K562 (cell line): Measurements from ENCODE around the gene BTN3A1. TPM values are rescaled to one million over a fixed set of nuclear protein-coding genes. Genes with fewer than 3 reads are reported as not detected.

Source experiments
- ATAC-seq: fragments of 200-7000 bp; cut with Tn5 transposase; 3 replicates; pipeline ENCODE4 v1.9.1; 2020; ENCODE audit warnings: moderate library complexity
- BruUV-seq: library from RNA; stranded (reverse); fragments of 400-500 nt; replicated peaks from 2 replicates; lab custom pipeline; 2021; lab: Mats Ljungman, UMichigan
- CTCF ChIA-PET: fragments of 300-600 bp; formaldehyde crosslinking; extraction: SDS; loops from one replicate; lab custom pipeline; 2021; ENCODE audit warnings: low intra/inter-chr PET ratio; lab: Yijun Ruan, JAX
- POLR2A ChIA-PET: fragments of 300-600, 350-650 bp; sonication (Branson Sonifier 250); formaldehyde crosslinking; extraction: SDS; loops from one replicate; lab custom pipeline; 2021; ENCODE audit warnings: antibody characterized with exemption, inconsistent platforms; lab: Yijun Ruan, JAX
- DNase-seq, 4 experiments: peaks; one replicate each; pipeline versions ENCODE4 v3.0.0 to v3.0.0-alpha.2; 2011 to 2018; ENCODE audit warnings: low spot score in 3 of 4, mixed read lengths in 3 of 4; ENCODE audit errors: extremely low read depth in 1 of 4
- FAIRE-seq: peaks from 2 replicates; lab custom pipeline; 2011; peaks lifted over from hg19 to GRCh38; lab: Jason Lieb, UNC
- H2AFZ ChIP-seq: 2 replicates; pipeline ENCODE4 v1.6.0; 2011; ENCODE audit warnings: low read depth, low read length, control low read depth, inconsistent platforms
- H3K27ac ChIP-seq: fragments of 200-600 bp; 3 replicates; pipeline ENCODE4 v1.8.0; 2011; ENCODE audit warnings: low read depth, mild to moderate bottlenecking, control low read depth, inconsistent platforms, low read length, moderate library complexity, mixed read lengths; ENCODE audit errors: extremely low read depth
- H3K27me3 ChIP-seq, 2 experiments: fragments of 300-600 bp in 1 of 2; 2 replicates in 1 of 2; 3 replicates in 1 of 2; pipeline versions ENCODE4 v1.6.0 to v1.8.0; 2011; ENCODE audit warnings: inconsistent platforms in 2 of 2, low read length in 2 of 2, mild to moderate bottlenecking in 1 of 2, mixed read lengths in 1 of 2, moderate library complexity in 1 of 2; ENCODE audit not compliant: control insufficient read depth in 2 of 2, insufficient read depth in 2 of 2
- H3K36me3 ChIP-seq: fragments of 300-600 bp; 3 replicates; pipeline ENCODE4 v1.8.0; 2011; ENCODE audit warnings: mild to moderate bottlenecking, low read length, inconsistent platforms; ENCODE audit not compliant: control insufficient read depth, insufficient read depth
- H3K4me1 ChIP-seq, 2 experiments: fragments of 200-600 bp in 1 of 2; replicated peaks in 1 of 2; 2 replicates in 1 of 2; 3 replicates in 1 of 2; pipeline versions ENCODE4 v1.5.1 to v1.8.0; 2011; ENCODE audit warnings: inconsistent platforms in 2 of 2, low read length in 2 of 2, mild to moderate bottlenecking in 1 of 2, mixed read lengths in 1 of 2, moderate library complexity in 1 of 2; ENCODE audit not compliant: control insufficient read depth in 2 of 2, insufficient read depth in 2 of 2
- H3K4me2 ChIP-seq: 2 replicates; pipeline ENCODE4 v1.6.1; 2011; ENCODE audit warnings: low read length, control low read depth, inconsistent platforms, mixed read lengths; ENCODE audit not compliant: insufficient read depth
- H3K4me3 ChIP-seq: fragments of 200-600 bp; sonication (generic), shearing (Covaris generic); 2 replicates; pipeline ENCODE4 v1.5.1; 2016; ENCODE audit warnings: control low read depth, inconsistent platforms
- H3K79me2 ChIP-seq: fragments of 200-600 bp; 3 replicates; pipeline ENCODE4 v1.8.0; 2011; ENCODE audit warnings: low read length, inconsistent platforms; ENCODE audit not compliant: control insufficient read depth, insufficient read depth
- H3K9ac ChIP-seq, 2 experiments: 2 replicates each; pipeline versions ENCODE4 v1.6.0 to v1.6.1; 2011; ENCODE audit warnings: low read depth in 2 of 2, low read length in 2 of 2, control low read depth in 1 of 2, inconsistent platforms in 1 of 2, mild to moderate bottlenecking in 1 of 2, mixed read lengths in 1 of 2; ENCODE audit not compliant: insufficient read depth in 1 of 2
- H3K9me1 ChIP-seq: one replicate; pipeline ENCODE4 v1.6.0; 2011; ENCODE audit warnings: inconsistent platforms, mild to moderate bottlenecking, low read length, moderate library complexity; ENCODE audit not compliant: control insufficient read depth, insufficient read depth
- H3K9me3 ChIP-seq: replicated peaks from 2 replicates; pipeline ENCODE4 v1.5.1; 2011; ENCODE audit warnings: low read depth, low read length, inconsistent platforms; ENCODE audit not compliant: control insufficient read depth, insufficient read depth
- H4K20me1 ChIP-seq: replicated peaks from 2 replicates; pipeline ENCODE4 v1.6.1; 2011; ENCODE audit warnings: low read length, inconsistent platforms, mixed read lengths; ENCODE audit not compliant: control insufficient read depth, insufficient read depth
- ARID3A ChIP-seq: IDR thresholded peaks from 2 replicates; pipeline ENCODE4 v1.6.1; 2012; ENCODE audit warnings: low read depth, low read length, improper control_type of control experiment, borderline replicate concordance
- CBFA2T2 ChIP-seq: fragments of 450-650 bp; conservative IDR thresholded peaks from 2 replicates; pipeline ENCODE4 v1.6.1; 2017; ENCODE audit warnings: mild to moderate bottlenecking
- ELK3 ChIP-seq: fragments of 450-650 bp; formaldehyde crosslinking; IDR thresholded peaks from 2 replicates; pipeline ENCODE4 v1.4.0; 2020; ENCODE audit warnings: mild to moderate bottlenecking
- ESRRA ChIP-seq: fragments of 450-650 bp; IDR thresholded peaks from 2 replicates; pipeline ENCODE4 v1.6.1; 2014; ENCODE audit warnings: low read depth, mild to moderate bottlenecking, moderate library complexity, borderline replicate concordance
- TFAP4 ChIP-seq: sonication (generic); formaldehyde crosslinking; IDR thresholded peaks from 2 replicates; pipeline ENCODE4 v1.8.0; 2022; ENCODE audit warnings: missing genetic modification reagents, mild to moderate bottlenecking, moderate library complexity, borderline replicate concordance
- ZNF143 ChIP-seq: sonication (generic); formaldehyde crosslinking; IDR thresholded peaks from 2 replicates; pipeline ENCODE4 v1.9.0; 2022; ENCODE audit warnings: mild to moderate bottlenecking, missing genetic modification reagents
- ZNF23 ChIP-seq: fragments of 250-450 bp; sonication (Bioruptor Pico); IDR thresholded peaks from 2 replicates; pipeline ENCODE4 v1.4.0; 2020; ENCODE audit warnings: mild to moderate bottlenecking
- ZNF740 ChIP-seq, 3 experiments: fragments of 200-800 bp in 1 of 3; sonication (Bioruptor generic) in 1 of 3; sonication (generic) in 1 of 3; formaldehyde crosslinking in 1 of 3; IDR thresholded peaks; 2 replicates each; pipeline versions ENCODE4 v1.6.1 to v1.8.0; 2016 to 2022; ENCODE audit warnings: mild to moderate bottlenecking in 2 of 3, missing compliant biosample characterization in 2 of 3, missing genetic modification characterization in 2 of 3, missing genetic modification reagents in 1 of 3
- WGBS: fragments of 100-300 bp; shearing (Covaris generic); methylation state at CpG from one replicate; pipeline ENCODE4 v1.1.6; 2016; ENCODE audit warnings: low coverage, mixed read lengths; ENCODE audit not compliant: insufficient coverage; ENCODE audit errors: missing lambda C conversion rate; 5-methylcytosine and 5-hydroxymethylcytosine counted together
- in situ Hi-C: fragments of 300-500 bp; cut with MboI; formaldehyde crosslinking; loops from 4 replicates; pipeline ENCODE4 v1.15.0; 2018; ENCODE audit warnings: inconsistent platforms, mixed read lengths
- intact Hi-C: fragments of 100-400 bp; cut with micrococcal nuclease; formaldehyde crosslinking; loops from 2 replicates; pipeline ENCODE4 v1.14.2; 2022
- polyA plus RNA-seq, 8 experiments: library from polyadenylated mRNA; depleted of rRNA in 4 of 8; stranded (reverse) in 5 of 8; unstranded in 3 of 8; fragments of >200 nt; fragmentation: Nextera tagmentation in 2 of 8; fragmentation: Illumina TruSeq in 1 of 8; extraction: Ambion mirVana in 2 of 8; extraction: Trizol in 1 of 8; gene quantifications; 2 replicates each; pipeline versions ENCODE4 v1.2.1 to v1.2.3, GENCODE V29; 2011 to 2014; ENCODE audit warnings: inconsistent platforms in 1 of 8, missing spikeins in 1 of 8
- total RNA-seq, 7 experiments: library from RNA; depleted of rRNA in 6 of 7; stranded (reverse); fragments of >200 nt in 6 of 7; fragmentation: Illumina TruSeq in 2 of 7; extraction: Trizol in 2 of 7; gene quantifications; 2 replicates each; pipeline versions ENCODE4 v1.2.1 to v1.2.3, GENCODE V29; 2011 to 2021; ENCODE audit warnings: low replicate concordance in 1 of 7

The BTN3A1 gene
- total and polyA plus RNA-seq, 9 of the 15 experiments (the other 6 are each of a cell fraction or from before 2014, with no cell fraction given): 0.84 to 8.5 (median 3.9) TPM

- H4K20me1 ChIP-seq: no peaks in the 10 kb centered on the region; the same call in 1 of the 2 replicates
- no peak overlapping the region for H3K4me2 ChIP-seq
- ATAC-seq (no peak), DNase-seq (no peak), FAIRE-seq (no peak)
- ChIA-PET CTCF (no interaction called here), POLR2A (no interaction called here)
- BruUV-seq: no TSS peak
- TF ChIP-seq ZNF143 (0 out of 2 replicates have a peak, but pooled peaks have one; percentile 18), ZNF740 (CRISPR knock-in tag; IDR thresholded peaks at IDR 0.05) (no peak), ZNF740 (tag; IDR thresholded peaks at IDR 0.05) (no peak), ARID3A (no peak), TFAP4 (CRISPR knock-in tag) (no peak), CBFA2T2 (no peak), ESRRA (peak; percentile 80), ELK3 (CRISPR knock-in tag) (no peak), ZNF23 (no peak)
- H3K79me2 ChIP-seq: peaks cover 6% of the 10 kb centered on the region
- H3K4me1 ChIP-seq: peaks cover 13 to 32% of the 10 kb centered on the region in 2 experiments
- no peaks in the 10 kb centered on the region for H3K9me3 ChIP-seq
- H3K9me1 ChIP-seq: peaks cover 3% of the 10 kb centered on the region
- peak overlapping the region; percentile 35; the same call in 1 of the 2 replicates for H2AFZ ChIP-seq
- in situ Hi-C loops: no loop called here
- intact Hi-C loops: no loop called here
- H3K36me3 ChIP-seq: no peaks in the 10 kb centered on the region
- no peak overlapping the region for H3K4me3 ChIP-seq
- H3K27me3 ChIP-seq: no peaks in the 10 kb centered on the region
- 64% methylated on average over 6 of the region's 6 CpGs for whole genome bisulfite sequencing
- H3K27ac ChIP-seq: no peak overlapping the region
- peak overlapping the region in 1 of 2 experiments; percentile 23; a peak in 1 of 4 replicates for H3K9ac ChIP-seq
Measured at GRCh38 chr6:26382121-26382520, 20.0 kb upstream of the BTN3A1 start.
